ENCODE data around the gene DSTYK. TPM values are rescaled to one million over a fixed set of nuclear protein-coding genes. Genes with fewer than 3 reads are reported as not detected.
"Not testable (repeated sequence)": the region's sequence is repeated elsewhere in the genome, so short reads cannot be mapped to it uniquely, and the experiment has no call there.

Gene DSTYK
- polyA plus RNA-seq, 1 donor: 7.5 TPM

GRCh38 chr1:205216588-205216987, 5.1 kb upstream of the DSTYK start:
- no peak for DNase-seq (ENCODE audit: low read depth)

GRCh38 chr1:205214756-205215155, 3.3 kb upstream of the DSTYK start:
- no peak for DNase-seq (ENCODE audit: low read depth)

GRCh38 chr1:205211839-205212536, 486 bp upstream of the DSTYK start:
- no peak for DNase-seq (ENCODE audit: low read depth)

GRCh38 chr1:205210756-205211168, 740 bp downstream of the DSTYK start:
- no peak for DNase-seq (ENCODE audit: low read depth)

- DNase-seq (ENCODE audit: low read depth): no peak
These were observed 2.7 kb downstream of the DSTYK start for GRCh38 chr1:205208811-205209210.

- DNase-seq (ENCODE audit: low read depth): no peak
These were observed 6.4 kb downstream of the DSTYK start for GRCh38 chr1:205205055-205205454.

- no peak for DNase-seq (ENCODE audit: low read depth)
These were observed 7.0 kb downstream of the DSTYK start for GRCh38 chr1:205204552-205204951.

- DNase-seq (ENCODE audit: low read depth): no peak
These were observed 11.6 kb downstream of the DSTYK start for GRCh38 chr1:205199931-205200299.

- no peak for DNase-seq (ENCODE audit: low read depth)
These were observed 12.2 kb downstream of the DSTYK start for GRCh38 chr1:205199090-205199930.

- no peak for DNase-seq (ENCODE audit: low read depth)
These were observed 19.2 kb downstream of the DSTYK start for GRCh38 chr1:205192287-205192686.

GRCh38 chr1:205191622-205192021, 19.9 kb downstream of the DSTYK start:
- DNase-seq (ENCODE audit: low read depth): no peak

- DNase-seq (ENCODE audit: low read depth): no peak
These were observed 20.5 kb downstream of the DSTYK start for GRCh38 chr1:205190845-205191577.

GRCh38 chr1:205189131-205189530, 22.4 kb downstream of the DSTYK start:
- DNase-seq (ENCODE audit: low read depth): no peak

GRCh38 chr1:205188596-205188995, 22.9 kb downstream of the DSTYK start:
- no peak for DNase-seq (ENCODE audit: low read depth)

GRCh38 chr1:205188098-205188497, 23.4 kb downstream of the DSTYK start:
- no peak for DNase-seq (ENCODE audit: low read depth)

GRCh38 chr1:205187420-205187819, 24.1 kb downstream of the DSTYK start:
- DNase-seq (ENCODE audit: low read depth): no peak

- DNase-seq (ENCODE audit: low read depth): no peak
These were observed 25.3 kb downstream of the DSTYK start for GRCh38 chr1:205186191-205186590.

GRCh38 chr1:205183676-205184335, 27.7 kb downstream of the DSTYK start:
- no peak for DNase-seq (ENCODE audit: low read depth)

GRCh38 chr1:205182930-205183329, 28.6 kb downstream of the DSTYK start:
- DNase-seq (ENCODE audit: low read depth): no peak

GRCh38 chr1:205180331-205180730, 31.2 kb downstream of the DSTYK start:
- DNase-seq (ENCODE audit: low read depth): not testable (repeated sequence)

- no peak for DNase-seq (ENCODE audit: low read depth)
These were observed 31.7 kb downstream of the DSTYK start for GRCh38 chr1:205179842-205180241.
